Stimulated activated CD4-positive, alpha-beta T cell treated with anti-CD3 and anti-CD28 coated beads, Interleukin-12 subunit alpha, Interleukin-12 subunit beta, amount 100 ng/mL, for 4 hours (primary cell): ENCODE data around the gene MAD1L1.
"Not testable (repeated sequence)": the region's sequence is repeated elsewhere in the genome, so short reads cannot be mapped to it uniquely, and the experiment has no call there.

ENCODE experiments used
- DNase-seq: peaks from one replicate; pipeline ENCODE4 v3.0.0-alpha.2; 2020

Gene MAD1L1

GRCh38 chr7:1934017-1934416 lies 298.7 kb downstream of the MAD1L1 start:
- no peak for DNase-seq

GRCh38 chr7:1933066-1933750 lies 299.5 kb downstream of the MAD1L1 start:
- no peak for DNase-seq

GRCh38 chr7:1931951-1932270 lies 300.8 kb downstream of the MAD1L1 start:
- no peak for DNase-seq

GRCh38 chr7:1931256-1931950 lies 301.3 kb downstream of the MAD1L1 start:
- DNase-seq: no peak

- no peak for DNase-seq
These were observed 302.2 kb downstream of the MAD1L1 start for GRCh38 chr7:1930381-1931065.

- not testable (repeated sequence) for DNase-seq
These were observed 303.3 kb downstream of the MAD1L1 start for GRCh38 chr7:1929349-1929925.

GRCh38 chr7:1928645-1929348 lies 303.9 kb downstream of the MAD1L1 start:
- DNase-seq: no peak

- DNase-seq: no peak
These were observed 304.7 kb downstream of the MAD1L1 start for GRCh38 chr7:1927937-1928644.

- DNase-seq: no peak
These were observed 305.8 kb downstream of the MAD1L1 start for GRCh38 chr7:1926908-1927306.

GRCh38 chr7:1925973-1926907 lies 306.5 kb downstream of the MAD1L1 start:
- no peak for DNase-seq

- DNase-seq: no peak
These were observed 307.4 kb downstream of the MAD1L1 start for GRCh38 chr7:1925349-1925748.

- DNase-seq: no peak
These were observed 308.4 kb downstream of the MAD1L1 start for GRCh38 chr7:1924258-1924817.

- DNase-seq: no peak
These were observed 309.1 kb downstream of the MAD1L1 start for GRCh38 chr7:1923409-1924257.

GRCh38 chr7:1922870-1923236 lies 309.9 kb downstream of the MAD1L1 start:
- no peak for DNase-seq

- DNase-seq: peak; percentile 63
These were observed 310.5 kb downstream of the MAD1L1 start for GRCh38 chr7:1922071-1922869.

- no peak for DNase-seq
These were observed 311.9 kb downstream of the MAD1L1 start for GRCh38 chr7:1920881-1921280.

- DNase-seq: no peak
These were observed 312.5 kb downstream of the MAD1L1 start for GRCh38 chr7:1920266-1920681.

GRCh38 chr7:1919539-1920265 lies 313.0 kb downstream of the MAD1L1 start:
- DNase-seq: no peak
